Aorta (tissue), 5 donors: Measurements from ENCODE around the gene FAM171A1. TPM values are rescaled to one million over a fixed set of nuclear protein-coding genes. Genes with fewer than 3 reads are reported as not detected.

ENCODE experiments used
- ATAC-seq: fragments of 200-7000 bp; cut with Tn5 transposase; one replicate; pipeline ENCODE4 v1.9.1; 2022; ENCODE audit warnings: moderate library complexity; ENCODE audit not compliant: low FRiP score
- DNase-seq, 2 donors: peaks; one replicate each; pipeline ENCODE4 v3.0.0-alpha.2; 2020
- H3K27ac ChIP-seq, 2 donors: one replicate each; pipeline ENCODE4 v1.5.1; 2013; ENCODE audit warnings: low read length in 2 of 2, mild to moderate bottlenecking in 2 of 2, moderate library complexity in 2 of 2, control low read depth in 1 of 2, inconsistent platforms in 1 of 2, low read depth in 1 of 2
- H3K27me3 ChIP-seq, 2 donors: one replicate each; pipeline ENCODE4 v1.6.1; 2013; ENCODE audit warnings: control low read depth in 1 of 2, low read length in 1 of 2, mild to moderate bottlenecking in 1 of 2, moderate library complexity in 1 of 2; ENCODE audit not compliant: insufficient read depth in 2 of 2, control insufficient read depth in 1 of 2
- H3K36me3 ChIP-seq, 2 donors: one replicate each; pipeline ENCODE4 v1.6.1; 2013; ENCODE audit warnings: control low read depth in 1 of 2, low read length in 1 of 2, mild to moderate bottlenecking in 1 of 2; ENCODE audit not compliant: insufficient read depth in 2 of 2, control insufficient read depth in 1 of 2
- H3K4me1 ChIP-seq, 2 donors: one replicate each; pipeline ENCODE4 v1.6.1; 2013; ENCODE audit warnings: low read length in 2 of 2, control low read depth in 1 of 2, mild to moderate bottlenecking in 1 of 2, moderate library complexity in 1 of 2; ENCODE audit not compliant: insufficient read depth in 2 of 2, control insufficient read depth in 1 of 2
- H3K4me3 ChIP-seq, 2 donors: one replicate each; pipeline ENCODE4 v1.5.1; 2013; ENCODE audit warnings: low read length in 2 of 2, control low read depth in 1 of 2, mild to moderate bottlenecking in 1 of 2
- H3K9me3 ChIP-seq: one replicate; pipeline ENCODE4 v1.6.1; 2013; ENCODE audit warnings: mild to moderate bottlenecking, low read length; ENCODE audit not compliant: control insufficient read depth
- WGBS, 2 donors: extraction: QIAGEN DNeasy Blood & Tissue Kit; methylation state at CpG; one replicate each; pipeline ENCODE4 v1.1.7; 2013; 5-methylcytosine and 5-hydroxymethylcytosine counted together
- intact Hi-C, 2 donors: fragments of 100-400 bp; cut with DNase I; formaldehyde crosslinking; loops; one replicate each; pipeline versions ENCODE4 v1.14.2 to v1.15.0; 2022
- polyA plus RNA-seq, 2 donors: library from polyadenylated mRNA; stranded (reverse); fragments of 200-250 nt; gene quantifications; one replicate each; pipeline ENCODE4 v1.2.3, GENCODE V29; 2013
- total RNA-seq, 2 donors: library from RNA; stranded (reverse); fragmentation: NEBNext Ultra II Directional; extraction: Animal tissue kit (Norgen Biotek cat#: 25700); gene quantifications; one replicate each; pipeline ENCODE4 v1.2.1, GENCODE V29; 2021
- donor health status: healthy with polysubstance abuse.
- donor health status: Bipolar disorder and iron deficiency.
- donor health status: DM: no; HTN: no; CAD: no.
- donor health status: DM: no; HTN: no; CAD: no.
- donor health status: DM: yes; HTN: yes; CAD: no.

The FAM171A1 gene
- total and polyA plus RNA-seq, 4 donors, result 2.8 to 21.4 (median 7.6) TPM

- no peaks in the 10 kb centered on the region for H3K27me3 ChIP-seq
- no peak for ATAC-seq
Observed at GRCh38 chr10:15232279-15232678, 138.8 kb downstream of the FAM171A1 start.

GRCh38 chr10:15231426-15231825 lies 139.7 kb downstream of the FAM171A1 start:
- DNase-seq, result no peak
- no peaks in the 10 kb centered on the region for H3K4me1 ChIP-seq
- 94 to 96% methylated on average over 11 of the region's 11 CpGs for WGBS, 2 donors

More at GRCh38 chr10:15232279-15232678, 138.8 kb downstream of the FAM171A1 start:
- Histone ChIP-seq H3K27ac (no peak overlapping the region), H3K4me1 (peaks cover 0 to 2% of the 10 kb centered on the region in 2 donors), H3K36me3 (no peaks in the 10 kb centered on the region), H3K9me3 (no peaks in the 10 kb centered on the region), H3K4me3 (no peak overlapping the region)
- intact Hi-C loops, result no loop called here
- DNase-seq, result no peak
- WGBS, 2 donors, result 89 to 92% methylated on average over 8 of the region's 8 CpGs

GRCh38 chr10:15230257-15230656 lies 140.8 kb downstream of the FAM171A1 start:
- Histone ChIP-seq H3K4me1 (no peaks in the 10 kb centered on the region), H3K27me3 (no peaks in the 10 kb centered on the region), H3K36me3 (no peaks in the 10 kb centered on the region), H3K9me3 (no peaks in the 10 kb centered on the region), H3K4me3 (no peak overlapping the region), H3K27ac (no peak overlapping the region)
- intact Hi-C loops, result no loop called here
- 77 to 78% methylated on average over 3 of the region's 3 CpGs for WGBS, 2 donors
- DNase-seq (no peak), ATAC-seq (no peak)

More at GRCh38 chr10:15231426-15231825, 139.7 kb downstream of the FAM171A1 start:
- no peak for ATAC-seq
- intact Hi-C loops, result no loop called here
- Histone ChIP-seq H3K4me3 (no peak overlapping the region), H3K36me3 (no peaks in the 10 kb centered on the region), H3K9me3 (no peaks in the 10 kb centered on the region), H3K27ac (no peak overlapping the region), H3K27me3 (no peaks in the 10 kb centered on the region)

DNA sequence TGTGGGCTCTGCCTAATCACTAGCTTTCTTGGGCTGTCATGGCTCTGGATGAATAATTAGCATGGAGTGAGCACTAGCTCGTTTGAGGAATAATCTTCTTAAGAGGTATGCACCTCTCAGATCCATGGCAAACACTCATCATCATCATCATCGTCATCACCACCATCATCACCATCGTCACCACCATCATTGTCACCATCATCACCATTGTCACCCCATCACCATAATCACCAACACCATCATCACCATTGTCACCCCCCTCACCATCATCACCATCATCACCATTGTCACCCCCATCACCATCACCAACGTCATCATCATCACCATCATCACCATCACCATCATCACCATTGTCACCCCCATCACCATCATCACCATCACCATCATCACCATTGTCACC lies 141.8 kb downstream of the FAM171A1 start:
- Histone ChIP-seq H3K36me3 (no peaks in the 10 kb centered on the region), H3K4me3 (no peak overlapping the region), H3K9me3 (no peaks in the 10 kb centered on the region), H3K27ac (no peak overlapping the region), H3K4me1 (no peaks in the 10 kb centered on the region), H3K27me3 (no peaks in the 10 kb centered on the region)
- no peak for DNase-seq
- no peak for ATAC-seq
- intact Hi-C loops, result no loop called here
- WGBS, 2 donors, result 88 to 94% methylated on average over 4 of the region's 4 CpGs

DNA sequence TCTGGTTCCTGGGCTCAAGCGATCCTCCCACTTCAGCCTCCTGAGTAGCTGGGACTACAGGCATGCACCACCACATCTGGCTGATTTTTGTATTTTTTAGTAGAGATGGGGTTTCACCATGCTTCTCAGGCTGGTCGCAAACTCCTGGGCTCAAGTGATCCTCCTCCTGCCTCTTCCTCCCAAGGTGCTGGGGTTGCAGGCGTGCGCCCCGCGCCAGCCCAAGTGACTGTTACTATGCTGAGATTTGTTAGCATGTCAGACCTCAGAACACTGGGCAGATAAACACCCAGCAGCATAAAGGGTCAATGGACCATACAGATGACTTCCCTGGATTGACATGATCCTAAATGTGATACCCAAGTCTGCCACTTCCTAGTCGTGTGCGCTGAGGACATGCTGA lies 142.7 kb downstream of the FAM171A1 start:
- 86 to 99% methylated on average over 8 of the region's 8 CpGs for WGBS, 2 donors
- intact Hi-C loops, result no loop called here
- DNase-seq (no peak), ATAC-seq (no peak)
- Histone ChIP-seq H3K36me3 (no peaks in the 10 kb centered on the region), H3K27me3 (no peaks in the 10 kb centered on the region), H3K4me1 (no peaks in the 10 kb centered on the region), H3K27ac (no peak overlapping the region), H3K9me3 (no peaks in the 10 kb centered on the region), H3K4me3 (no peak overlapping the region)

DNA sequence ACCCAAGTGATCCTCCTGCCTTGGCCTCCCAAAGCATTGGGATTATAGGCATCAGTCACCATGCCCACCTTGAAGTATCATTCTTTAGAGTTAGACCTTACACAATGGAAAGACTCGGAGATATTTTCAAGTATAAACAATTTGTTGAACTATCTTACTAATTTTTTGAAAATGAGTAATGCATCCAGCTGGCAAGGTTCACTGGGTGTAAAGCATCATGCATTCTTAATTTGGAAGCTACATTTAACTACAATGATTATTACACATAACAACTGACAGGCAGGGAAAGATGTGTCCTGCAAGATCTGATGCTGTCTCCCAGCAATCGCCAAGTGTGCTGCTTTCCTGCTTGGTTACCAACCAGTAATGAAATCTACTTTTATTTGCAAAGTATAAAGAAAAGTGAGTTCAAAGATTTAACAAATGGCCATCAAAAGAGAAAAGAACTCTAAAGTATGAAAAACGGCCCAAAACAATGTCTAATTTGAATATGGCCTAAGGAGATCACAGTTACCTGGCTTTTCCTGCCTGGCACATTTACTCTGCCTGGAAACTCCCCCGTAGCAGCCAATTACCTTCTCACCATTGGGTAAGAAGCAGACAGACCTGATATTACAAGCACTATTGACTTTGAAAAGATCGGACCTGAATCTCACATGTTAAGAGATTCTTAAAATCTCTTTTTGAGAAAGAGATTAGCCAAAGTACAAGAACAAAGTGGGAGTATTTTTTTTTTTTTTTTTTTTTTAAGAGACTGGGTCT lies 143.3 kb downstream of the FAM171A1 start:
- intact Hi-C loops, result no loop called here
- 75 to 79% methylated on average over 5 of the region's 5 CpGs for WGBS, 2 donors
- H3K27me3 ChIP-seq, result no peaks in the 10 kb centered on the region
- H3K27ac ChIP-seq, result no peak overlapping the region
- H3K9me3 ChIP-seq, result no peaks in the 10 kb centered on the region
- no peaks in the 10 kb centered on the region for H3K4me1 ChIP-seq
- ATAC-seq (no peak), DNase-seq (no peak)
- H3K36me3 ChIP-seq, result no peaks in the 10 kb centered on the region
- no peak overlapping the region for H3K4me3 ChIP-seq

DNA sequence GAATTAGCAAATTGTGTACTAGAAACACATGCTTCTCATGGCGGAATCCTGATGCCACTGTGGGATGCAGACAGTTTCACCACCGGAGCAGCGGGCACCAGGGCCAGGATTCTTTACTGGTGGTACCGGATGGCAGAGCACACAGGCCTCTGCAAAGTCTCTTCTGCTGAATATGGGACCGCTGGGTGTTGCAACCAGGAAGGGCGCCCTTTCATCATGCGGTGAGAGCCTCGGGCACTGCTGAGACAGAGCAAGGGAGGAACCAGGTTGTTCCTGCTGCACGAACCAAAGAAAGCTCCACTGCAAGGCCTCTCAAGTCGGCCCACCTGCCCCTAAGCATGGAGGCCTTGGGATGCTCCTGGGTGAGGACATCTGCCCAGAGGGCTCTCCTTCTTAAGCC lies 145.6 kb downstream of the FAM171A1 start:
- H3K4me3 ChIP-seq, result no peak overlapping the region
- no peaks in the 10 kb centered on the region for H3K9me3 ChIP-seq
- ATAC-seq, result no peak
- 98 to 99% methylated on average over 9 to 10 of the region's 10 CpGs for WGBS, 2 donors
- H3K4me1 ChIP-seq, result no peaks in the 10 kb centered on the region
- DNase-seq, result no peak
- no peaks in the 10 kb centered on the region for H3K36me3 ChIP-seq
- H3K27me3 ChIP-seq, result no peaks in the 10 kb centered on the region
- intact Hi-C loops, result no loop called here
- H3K27ac ChIP-seq, result no peak overlapping the region

GRCh38 chr10:15224948-15225347 lies 146.1 kb downstream of the FAM171A1 start:
- Histone ChIP-seq H3K4me1 (no peaks in the 10 kb centered on the region), H3K27me3 (no peaks in the 10 kb centered on the region), H3K9me3 (no peaks in the 10 kb centered on the region), H3K36me3 (no peaks in the 10 kb centered on the region), H3K4me3 (no peak overlapping the region), H3K27ac (no peak overlapping the region)
- intact Hi-C loops, result no loop called here
- no peak for ATAC-seq
- no peak for DNase-seq
- 94 to 95% methylated on average over 5 of the region's 5 CpGs for WGBS, 2 donors

DNA sequence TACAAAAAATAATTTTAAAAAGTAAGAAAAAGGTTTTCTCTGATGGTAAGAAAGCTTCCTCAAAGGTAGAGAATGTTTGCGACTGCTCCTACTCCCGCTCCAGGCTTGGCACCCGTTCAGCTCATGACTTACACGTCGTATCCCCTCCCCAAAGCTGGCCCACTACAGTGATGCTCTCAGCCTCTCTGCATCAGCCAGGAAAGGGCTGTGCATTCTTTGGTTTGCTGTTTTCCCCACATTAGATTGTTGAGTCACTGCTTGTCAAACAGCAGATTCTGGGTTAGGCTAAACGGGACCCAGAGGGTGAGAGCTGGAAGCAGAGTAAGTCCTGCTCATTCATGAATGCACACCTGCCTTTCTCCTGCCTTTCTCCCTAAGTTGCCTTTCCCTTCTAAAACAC lies 147.9 kb downstream of the FAM171A1 start:
- Histone ChIP-seq H3K36me3 (no peaks in the 10 kb centered on the region), H3K27ac (no peak overlapping the region), H3K9me3 (no peaks in the 10 kb centered on the region), H3K4me1 (no peaks in the 10 kb centered on the region), H3K27me3 (no peaks in the 10 kb centered on the region), H3K4me3 (no peak overlapping the region)
- WGBS, 2 donors, result 60 to 62% methylated on average over 6 of the region's 6 CpGs
- DNase-seq (no peak), ATAC-seq (no peak)
- intact Hi-C loops, result no loop called here
